GM12892 (cell line): ENCODE data around the gene TIMM22.

Experiments used
- DNase-seq: peaks from one replicate; pipeline ENCODE4 v3.0.0; 2011; ENCODE audit not compliant: insufficient read length
- FAIRE-seq: peaks from 2 replicates; lab custom pipeline; 2011; peaks lifted over from hg19 to GRCh38; lab: Jason Lieb, UNC
- POLR2A ChIP-seq: IDR thresholded peaks from 2 replicates; pipeline ENCODE4 v1.6.1; 2011; ENCODE audit warnings: low read depth, low read length, control low read depth
- POLR2AphosphoS5 ChIP-seq: IDR thresholded peaks from 2 replicates; pipeline ENCODE4 v1.6.1; 2011; ENCODE audit warnings: low read depth, low read length, control low read depth
- TAF1 ChIP-seq: IDR thresholded peaks from 2 replicates; pipeline ENCODE4 v1.6.1; 2011; ENCODE audit warnings: low read depth, mild to moderate bottlenecking, control low read depth, low read length, borderline replicate concordance

Gene TIMM22

DNA sequence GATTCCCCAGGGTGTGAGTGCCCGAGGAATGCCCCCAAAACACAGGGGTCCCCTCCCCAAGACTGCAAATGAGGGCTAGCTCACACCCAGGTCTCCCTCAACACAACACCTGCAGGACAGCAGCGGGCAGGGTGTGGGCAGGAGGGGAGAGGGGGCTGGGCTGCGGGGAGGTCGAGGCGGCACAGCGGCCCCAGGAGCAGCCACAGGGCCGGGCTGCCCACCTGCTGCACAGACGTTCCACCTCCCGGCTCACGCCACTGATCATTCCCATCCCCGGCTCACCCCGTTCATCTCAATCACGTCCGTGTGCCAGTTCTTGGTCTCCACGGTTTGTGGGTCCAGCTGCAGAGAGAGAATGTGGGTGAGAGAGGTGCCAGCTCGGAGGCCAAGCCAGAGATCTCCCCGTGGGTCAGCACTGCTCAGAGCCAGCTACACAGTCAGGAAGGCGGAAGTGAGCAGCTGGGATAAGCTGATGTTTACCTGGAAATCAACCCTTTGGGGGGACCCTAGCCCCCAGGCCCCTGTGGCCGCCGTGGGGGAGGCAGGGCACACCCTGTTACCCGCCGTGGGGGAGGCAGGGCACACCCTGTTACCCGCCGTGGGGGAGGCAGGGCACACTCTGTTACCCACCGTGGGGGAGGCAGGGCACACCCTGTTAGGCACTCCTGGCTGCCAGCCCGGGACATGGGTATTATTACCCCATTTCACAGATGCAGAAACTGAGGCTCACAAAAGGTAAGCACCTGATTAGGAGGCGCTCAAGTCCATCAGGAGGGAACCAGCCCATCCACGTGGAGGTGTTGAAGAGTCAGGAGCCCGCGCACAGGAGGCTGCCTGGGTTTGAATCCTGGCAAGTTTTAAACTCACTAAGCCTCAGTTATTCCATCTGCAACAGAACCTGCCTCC lies 16.1 kb downstream of the TIMM22 start:
- FAIRE-seq, result no peak
- no peak for DNase-seq
- TF ChIP-seq POLR2AphosphoS5 (no peak), TAF1 (no peak), POLR2A (no peak)

DNA sequence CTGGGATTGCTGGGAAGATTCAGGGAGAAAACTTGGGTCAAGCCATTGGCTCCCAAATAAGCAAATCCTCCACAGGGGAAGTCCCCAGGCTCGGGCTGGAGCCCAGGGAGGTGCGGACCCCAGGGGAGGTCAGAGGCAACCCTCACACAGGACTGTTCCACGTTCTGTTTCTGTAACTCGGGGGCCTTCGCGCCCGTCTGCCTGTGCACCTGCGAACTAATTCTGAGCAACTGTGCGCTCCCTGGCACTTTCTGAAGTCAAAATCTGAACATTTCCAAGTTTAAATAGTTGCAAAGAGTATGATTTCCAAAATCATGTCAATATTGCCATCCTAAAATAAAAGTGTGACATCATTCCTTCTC lies 16.8 kb downstream of the TIMM22 start:
- TF ChIP-seq TAF1, result no peak
- no peak for TF ChIP-seq POLR2AphosphoS5
- no peak for TF ChIP-seq POLR2A
- DNase-seq (no peak), FAIRE-seq (no peak)

DNA sequence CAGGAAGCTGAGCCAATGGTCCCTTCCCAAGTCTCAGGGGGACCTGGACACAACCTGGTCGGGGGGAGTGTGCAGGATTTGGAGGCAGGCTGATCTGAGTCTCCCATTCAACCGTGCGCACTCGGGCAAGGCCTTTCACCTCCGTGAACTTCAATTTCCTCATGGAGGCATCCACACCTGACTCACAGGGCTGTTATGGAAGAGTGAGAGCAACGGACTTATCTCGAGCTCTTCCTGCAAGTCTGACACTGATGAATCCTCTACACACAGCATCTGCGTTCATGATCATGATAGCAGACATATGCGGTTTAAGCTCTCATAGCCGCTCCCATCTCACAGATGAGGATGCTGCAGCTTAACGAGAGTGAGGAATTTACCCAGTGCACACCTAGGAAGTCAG lies 21.6 kb downstream of the TIMM22 start:
- FAIRE-seq, result no peak

DNA sequence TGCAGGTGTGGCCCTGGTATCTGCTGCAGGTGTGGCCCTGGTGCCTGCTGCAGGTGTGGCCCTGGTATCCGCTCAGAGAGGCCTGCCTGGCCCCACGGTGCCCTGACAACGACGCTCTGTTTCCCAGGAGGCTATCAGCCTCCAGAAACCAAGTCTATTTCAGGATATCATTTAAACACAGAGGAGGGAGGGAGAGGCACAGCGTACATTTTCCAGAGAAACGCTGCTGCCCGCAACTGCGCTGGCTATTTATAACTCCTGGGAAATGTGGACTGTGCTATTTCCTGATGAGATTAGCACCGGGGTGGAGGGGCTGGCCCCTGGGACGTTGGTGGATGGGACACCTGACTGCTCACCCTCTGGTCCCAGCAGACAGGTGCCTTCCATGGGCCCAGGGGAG lies 22.5 kb downstream of the TIMM22 start:
- DNase-seq, result no peak
- no peak for TF ChIP-seq POLR2A
- no peak for TF ChIP-seq TAF1
- no peak for TF ChIP-seq POLR2AphosphoS5
- FAIRE-seq, result no peak

More for the DNA sequence above, 21.6 kb downstream of the TIMM22 start:
- TF ChIP-seq POLR2AphosphoS5 (no peak), POLR2A (no peak), TAF1 (no peak)
- DNase-seq, result no peak

DNA sequence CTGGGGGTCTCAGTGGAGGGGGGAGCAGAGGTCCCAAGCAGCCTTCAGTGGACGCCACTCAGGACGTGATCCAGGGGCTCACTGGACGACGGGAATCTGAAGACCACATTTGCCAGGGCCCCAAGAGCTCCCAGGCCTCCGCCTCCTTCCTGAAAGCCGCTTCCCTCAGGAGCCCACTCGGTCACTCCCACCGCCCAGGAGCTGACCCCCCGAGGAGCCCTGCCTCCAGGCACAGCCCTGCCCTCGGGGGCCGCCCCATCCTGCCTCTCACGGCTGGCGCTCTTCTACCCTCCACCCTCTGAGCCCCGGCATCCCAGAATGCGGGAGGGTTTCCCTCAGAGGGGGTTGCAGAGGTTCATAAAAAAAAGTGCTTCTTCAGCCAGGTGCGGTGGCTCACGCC lies 24.2 kb downstream of the TIMM22 start:
- DNase-seq (no peak), FAIRE-seq (no peak)
- TF ChIP-seq POLR2A (no peak), TAF1 (no peak), POLR2AphosphoS5 (no peak)

DNA sequence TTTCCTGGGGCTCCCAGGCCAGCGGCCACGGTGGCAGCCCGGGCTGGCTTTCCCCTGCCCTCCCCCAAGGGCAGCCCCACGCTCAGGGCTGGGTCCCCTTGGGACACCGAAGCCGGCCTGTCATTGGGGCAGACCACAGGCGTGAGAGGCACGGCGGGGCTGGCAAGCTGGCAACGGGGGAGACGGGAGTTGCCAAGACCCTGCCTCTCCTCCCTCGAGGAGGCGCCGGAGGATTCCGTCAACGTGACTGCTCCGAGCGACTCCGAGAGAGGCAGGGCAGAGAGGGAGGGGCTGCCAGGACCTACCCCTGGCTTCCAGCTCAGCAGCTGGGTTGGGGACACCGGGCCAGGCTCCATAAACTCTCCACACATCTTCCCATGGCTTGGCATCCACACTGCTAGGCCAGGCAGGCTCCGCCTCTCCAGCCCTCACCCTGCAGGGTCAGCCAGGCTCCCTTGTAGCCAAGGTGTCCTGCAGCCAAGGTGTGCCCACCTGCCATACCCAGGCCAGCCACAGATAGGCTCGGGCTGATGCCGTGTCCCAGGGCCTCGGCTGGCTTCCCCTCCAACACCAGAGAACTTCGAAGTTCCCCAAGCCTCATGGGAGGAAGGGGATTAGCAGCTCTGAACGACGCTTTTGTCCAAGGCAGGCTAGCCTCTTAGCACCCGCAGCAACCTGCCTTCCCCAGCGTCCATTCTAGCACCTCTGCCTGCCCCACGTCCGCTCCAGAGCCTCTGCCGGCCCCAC lies 25.5 kb downstream of the TIMM22 start:
- TF ChIP-seq POLR2AphosphoS5 (no peak), POLR2A (no peak), TAF1 (no peak)
- no peak for FAIRE-seq
- no peak for DNase-seq

DNA sequence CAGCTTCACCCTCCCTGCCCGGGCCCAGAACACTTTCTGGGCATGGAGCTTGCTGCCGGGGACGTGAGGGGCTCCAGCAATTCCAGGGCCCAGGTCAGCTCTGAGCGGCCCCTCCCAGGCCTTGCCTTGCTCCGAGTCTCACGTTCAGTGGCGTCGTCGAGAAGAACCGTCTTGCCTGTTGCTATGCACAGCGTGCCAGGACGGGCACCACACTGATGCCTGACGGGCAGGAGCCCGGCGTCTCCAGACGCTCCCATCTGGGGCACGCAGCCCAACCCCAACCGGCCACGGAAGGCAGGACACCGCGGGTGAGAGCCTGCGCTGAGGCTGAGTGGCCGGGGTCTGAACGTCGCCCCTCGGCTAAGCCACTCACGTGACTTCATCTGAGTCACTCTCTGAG lies 27.1 kb downstream of the TIMM22 start:
- FAIRE-seq (no peak), DNase-seq (no peak)
- TF ChIP-seq TAF1, result no peak
- no peak for TF ChIP-seq POLR2A
- TF ChIP-seq POLR2AphosphoS5, result no peak

DNA sequence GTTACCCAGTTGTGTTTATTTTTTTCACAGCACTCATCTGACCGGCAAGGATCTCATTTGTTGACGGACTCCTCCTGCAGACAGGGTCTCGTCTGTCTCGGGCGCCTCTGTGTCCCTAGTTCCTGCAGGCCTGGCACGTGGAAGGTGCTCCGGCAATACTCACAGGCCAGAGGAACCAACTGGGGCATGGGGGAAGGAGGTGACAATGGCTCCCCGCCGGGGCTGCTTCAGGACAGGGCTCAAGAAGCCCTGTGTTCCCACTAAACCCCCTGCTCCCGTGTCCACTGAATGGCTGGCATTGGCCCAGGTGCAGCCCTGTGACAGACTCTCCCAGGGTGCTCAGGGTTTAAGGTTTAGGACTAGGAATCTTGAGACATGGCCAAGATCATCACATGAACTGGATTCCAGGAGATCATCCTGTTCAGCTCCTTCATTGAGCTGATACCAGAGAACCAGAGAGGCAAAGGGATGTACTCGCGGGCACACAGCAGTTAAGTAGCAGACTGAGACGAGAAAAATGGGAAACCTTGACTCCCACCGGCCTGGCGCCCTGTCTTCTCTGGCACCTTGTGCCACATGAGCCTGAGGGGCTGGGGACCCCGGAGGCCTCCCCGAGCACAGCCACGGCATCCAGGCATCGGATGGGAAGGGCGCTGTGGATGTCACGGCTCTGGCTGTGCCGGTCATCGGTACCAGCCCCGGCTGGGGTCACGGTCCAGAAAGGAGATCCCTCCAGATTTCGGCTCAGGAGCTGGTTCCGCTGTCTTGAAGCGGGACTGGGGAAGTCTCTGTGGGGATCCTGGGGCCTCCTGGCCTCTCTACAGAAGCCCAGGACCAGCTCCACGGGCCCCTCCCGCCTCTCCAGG lies 29.0 kb downstream of the TIMM22 start:
- FAIRE-seq (no peak), DNase-seq (no peak)
- no peak for TF ChIP-seq TAF1

DNA sequence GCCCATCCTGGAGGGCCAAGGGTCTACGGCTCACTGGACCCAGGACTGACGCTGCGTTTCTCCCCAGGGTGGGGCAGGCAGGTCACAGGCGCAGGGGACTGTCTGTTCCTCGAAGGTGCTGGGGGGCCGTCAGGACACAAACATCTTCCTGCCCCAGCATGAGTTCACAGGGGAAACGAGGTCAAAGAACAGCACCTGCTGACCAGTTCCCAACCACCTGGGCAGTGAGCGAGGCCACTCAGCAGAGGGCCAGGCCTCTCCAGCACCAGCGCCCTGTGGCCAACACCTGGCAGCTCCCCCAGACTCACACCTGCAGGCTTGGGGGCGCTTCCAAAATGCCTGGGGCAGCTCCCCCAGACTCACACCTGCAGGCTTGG lies 29.7 kb downstream of the TIMM22 start:
- DNase-seq, result no peak
- no peak for FAIRE-seq
- TF ChIP-seq POLR2A (no peak), TAF1 (no peak), POLR2AphosphoS5 (no peak)

DNA sequence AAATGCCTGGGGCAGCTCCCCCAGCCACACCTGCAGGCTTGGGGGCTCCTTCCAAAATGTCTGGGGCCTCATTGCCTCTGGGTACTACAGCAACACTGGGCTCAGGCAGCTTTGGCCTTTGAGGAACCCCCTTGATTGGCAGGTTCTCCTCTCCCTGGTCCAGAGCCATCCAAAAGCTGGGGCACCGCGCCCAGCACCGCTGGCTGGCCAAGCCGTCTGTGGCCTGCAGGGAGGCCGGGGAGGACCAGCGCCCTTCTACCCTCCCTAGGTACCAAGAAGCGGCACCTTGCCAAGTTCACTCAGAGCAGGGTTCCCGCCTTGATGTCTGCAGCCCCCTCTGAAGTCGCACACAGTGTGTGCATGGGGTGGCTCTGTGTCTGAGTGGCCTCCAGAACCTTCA lies 30.1 kb downstream of the TIMM22 start:
- FAIRE-seq (no peak), DNase-seq (no peak)
- no peak for TF ChIP-seq POLR2AphosphoS5
- no peak for TF ChIP-seq POLR2A
- no peak for TF ChIP-seq TAF1
